Measurements from ENCODE around the gene HPCAL4. TPM values are rescaled to one million over a fixed set of nuclear protein-coding genes. Genes with fewer than 3 reads are reported as not detected.

The HPCAL4 gene
- total and polyA plus RNA-seq, 12 donors, result 0.07 to 3.7 (median 0.22) TPM

DNA sequence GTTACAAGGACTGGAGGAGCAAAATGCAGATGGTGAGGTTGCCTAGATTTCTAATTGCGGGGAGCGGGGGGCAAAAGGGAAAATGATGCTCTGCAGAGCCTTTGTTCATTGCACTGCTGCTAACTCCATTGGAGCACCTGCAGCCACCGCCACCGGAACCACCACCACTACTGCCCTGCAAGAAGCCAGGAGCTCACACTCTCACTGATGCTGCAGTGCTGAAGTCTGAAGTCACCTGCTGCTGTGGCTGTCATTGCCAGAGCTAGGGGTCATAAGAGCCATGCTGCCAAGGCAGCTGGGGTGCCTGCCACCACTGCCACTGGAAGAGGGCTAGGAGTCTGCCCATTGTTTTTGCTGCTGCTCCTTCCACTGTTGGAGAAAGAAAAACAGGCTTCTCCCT lies 7.3 kb upstream of the HPCAL4 start:
- Histone ChIP-seq H3K27ac (no peak overlapping the region), H3K27me3 (peaks cover 0 to 28% (median 4%) of the 10 kb centered on the region in 7 donors), H3K9me3 (no peaks in the 10 kb centered on the region), H3K36me3 (no peaks in the 10 kb centered on the region), H3K4me3 (no peak overlapping the region), H3K4me1 (peaks cover 0 to 14% (median 7%) of the 10 kb centered on the region in 9 donors)
- ATAC-seq (no peak), DNase-seq (no peak)
- 89 to 90% methylated on average over 4 of the region's 4 CpGs for WGBS, 2 donors
- no peak for TF ChIP-seq CTCF (IDR thresholded peaks at IDR 0.05)
- intact Hi-C loops (cut with DNase I), result no loop called here

DNA sequence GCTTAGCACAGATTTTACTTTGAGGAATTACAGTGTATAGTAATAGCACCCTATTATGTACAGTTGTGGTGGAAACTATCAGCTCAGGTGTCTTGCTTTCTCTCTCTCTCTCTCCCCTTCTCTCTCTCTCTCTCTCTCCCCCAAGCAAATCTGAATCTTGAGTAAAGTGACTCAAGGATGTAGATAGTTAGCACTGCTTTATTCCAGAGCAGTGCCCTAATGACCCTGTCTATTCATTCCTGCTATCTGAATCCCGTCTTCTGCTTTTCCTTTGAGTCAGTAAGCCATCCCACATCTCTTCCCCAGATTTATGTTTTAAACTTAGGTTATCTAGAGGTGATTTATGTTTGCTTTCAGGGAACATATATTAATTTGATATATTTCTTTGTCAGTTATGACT lies 5.2 kb upstream of the HPCAL4 start:
- Histone ChIP-seq H3K36me3 (no peaks in the 10 kb centered on the region), H3K4me3 (no peak overlapping the region), H3K27ac (no peak overlapping the region), H3K4me1 (peaks cover 0 to 19% (median 11%) of the 10 kb centered on the region in 9 donors), H3K27me3 (peaks cover 7 to 49% (median 26%) of the 10 kb centered on the region in 7 donors), H3K9me3 (no peaks in the 10 kb centered on the region)
- intact Hi-C loops (cut with DNase I), result no loop called here
- 52 to 69% methylated on average over 1 of the region's 1 CpG for WGBS, 2 donors
- ATAC-seq (no peak), DNase-seq (no peak)
- no peak for TF ChIP-seq CTCF (IDR thresholded peaks at IDR 0.05)

GRCh38 chr1:39695016-39695415 lies 3.8 kb upstream of the HPCAL4 start:
- Histone ChIP-seq H3K27ac (no peak overlapping the region), H3K4me1 (peaks cover 0 to 21% (median 16%) of the 10 kb centered on the region in 9 donors), H3K36me3 (no peaks in the 10 kb centered on the region), H3K9me3 (no peaks in the 10 kb centered on the region), H3K27me3 (peaks cover 11 to 63% (median 38%) of the 10 kb centered on the region in 7 donors), H3K4me3 (no peak overlapping the region)
- no peak for ATAC-seq
- no peak for DNase-seq
- WGBS, 2 donors, result 12 to 20% methylated on average over 1 of the region's 1 CpG
- TF ChIP-seq CTCF (IDR thresholded peaks at IDR 0.05), result no peak
- intact Hi-C loops (cut with DNase I), result no loop called here

GRCh38 chr1:39694026-39694425 lies 2.8 kb upstream of the HPCAL4 start:
- DNase-seq (no peak), ATAC-seq (no peak)
- peaks cover 0 to 23% (median 16%) of the 10 kb centered on the region in 9 donors for H3K4me1 ChIP-seq
- H3K36me3 ChIP-seq, result no peaks in the 10 kb centered on the region
- no peak overlapping the region for H3K27ac ChIP-seq
- intact Hi-C loops (cut with DNase I), result no loop called here
- peaks cover 11 to 73% (median 44%) of the 10 kb centered on the region in 7 donors for H3K27me3 ChIP-seq
- TF ChIP-seq CTCF (IDR thresholded peaks at IDR 0.05), result no peak
- 88 to 100% methylated on average over 1 of the region's 1 CpG for WGBS, 2 donors
- H3K4me3 ChIP-seq, result no peak overlapping the region
- H3K9me3 ChIP-seq, result no peaks in the 10 kb centered on the region

Measured in heart right ventricle (tissue), 16 donors.